CD4-positive, alpha-beta T cell treated with Interferon alpha-2 for 1 hour (primary cell): ENCODE results near the gene CAPN5.

ENCODE experiments used
- DNase-seq, 2 donors: peaks; one replicate each; pipeline ENCODE4 v3.0.0-alpha.2; 2020 to 2022

The CAPN5 gene

GRCh38 chr11:77154381-77155081 is 87.8 kb downstream of the CAPN5 start:
- DNase-seq: no peak

DNA sequence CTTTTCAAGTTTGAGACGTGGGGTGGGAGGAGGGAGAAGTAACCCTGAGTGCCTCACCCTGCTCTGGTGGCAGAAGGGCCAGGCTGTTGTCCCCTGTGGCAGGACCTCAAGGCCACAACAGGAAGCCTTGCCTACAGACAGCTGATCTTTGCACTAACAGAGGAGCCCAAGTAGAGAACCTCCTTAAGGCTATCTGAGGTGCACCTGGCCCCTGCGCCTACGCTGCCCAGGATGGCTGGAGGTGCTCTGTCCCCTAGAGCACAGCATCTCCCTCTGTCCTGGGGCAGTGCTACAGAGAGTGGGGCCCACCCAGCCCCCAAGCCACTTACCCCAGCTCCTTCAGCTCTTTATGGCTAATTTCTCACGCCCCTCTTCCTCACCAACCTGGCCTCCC is 88.3 kb downstream of the CAPN5 start:
- DNase-seq: no peak

DNA sequence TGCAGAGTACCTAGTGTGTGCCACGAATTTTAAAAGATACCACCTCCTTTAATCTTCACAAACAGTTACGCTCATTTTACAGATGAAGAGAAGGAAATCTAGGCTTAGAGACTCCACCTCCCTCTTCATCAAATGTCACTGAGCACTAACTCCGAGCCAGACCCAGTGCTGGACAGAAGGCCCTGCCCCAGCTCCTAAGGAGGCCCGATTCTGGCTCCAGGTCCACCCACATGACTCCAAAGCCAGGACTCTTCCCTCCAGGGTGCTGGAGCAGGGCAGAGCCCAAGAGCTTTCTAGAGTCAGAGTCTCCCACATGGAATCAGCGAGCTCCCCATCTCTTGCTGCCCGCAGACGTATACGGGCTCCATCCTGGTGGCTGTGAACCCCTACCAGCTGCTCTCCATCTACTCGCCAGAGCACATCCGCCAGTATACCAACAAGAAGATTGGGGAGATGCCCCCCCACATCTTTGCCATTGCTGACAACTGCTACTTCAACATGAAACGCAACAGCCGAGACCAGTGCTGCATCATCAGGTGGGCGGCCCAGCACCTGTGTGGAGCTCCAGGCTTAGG is 88.9 kb downstream of the CAPN5 start:
- no peak for DNase-seq

DNA sequence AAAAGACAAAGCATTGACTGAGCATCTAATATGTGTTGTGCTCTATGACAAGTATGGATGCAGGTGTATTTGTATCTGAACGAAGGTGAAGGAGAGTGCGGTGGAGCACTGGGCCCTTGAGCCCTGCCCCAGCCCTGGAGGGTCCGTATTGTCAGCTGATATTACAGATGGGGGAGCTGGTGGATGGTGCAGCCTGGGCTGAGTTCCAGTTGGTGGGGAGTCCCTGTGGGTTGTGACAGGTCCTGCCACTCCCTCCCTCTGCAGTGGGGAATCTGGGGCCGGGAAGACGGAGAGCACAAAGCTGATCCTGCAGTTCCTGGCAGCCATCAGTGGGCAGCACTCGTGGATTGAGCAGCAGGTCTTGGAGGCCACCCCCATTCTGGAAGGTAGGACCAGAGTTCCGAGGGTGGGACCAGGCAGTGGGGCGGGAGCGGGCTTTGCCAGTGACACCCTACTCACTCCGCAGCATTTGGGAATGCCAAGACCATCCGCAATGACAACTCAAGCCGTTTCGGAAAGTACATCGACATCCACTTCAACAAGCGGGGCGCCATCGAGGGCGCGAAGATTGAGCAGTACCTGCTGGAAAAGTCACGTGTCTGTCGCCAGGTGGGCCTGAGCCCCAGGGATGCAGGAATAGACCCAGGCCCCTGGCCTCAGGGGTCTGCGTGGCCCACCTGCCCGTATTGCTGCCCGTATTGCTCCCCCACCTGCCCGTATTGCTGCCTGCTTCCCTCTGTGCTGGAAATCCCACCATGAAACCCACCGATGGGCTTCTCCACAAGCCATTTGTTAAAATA is 89.8 kb downstream of the CAPN5 start:
- DNase-seq: no peak

- no peak for DNase-seq
Observed at GRCh38 chr11:77158041-77158695, 91.4 kb downstream of the CAPN5 start.

GRCh38 chr11:77159219-77159936 is 92.6 kb downstream of the CAPN5 start:
- DNase-seq: no peak

DNA sequence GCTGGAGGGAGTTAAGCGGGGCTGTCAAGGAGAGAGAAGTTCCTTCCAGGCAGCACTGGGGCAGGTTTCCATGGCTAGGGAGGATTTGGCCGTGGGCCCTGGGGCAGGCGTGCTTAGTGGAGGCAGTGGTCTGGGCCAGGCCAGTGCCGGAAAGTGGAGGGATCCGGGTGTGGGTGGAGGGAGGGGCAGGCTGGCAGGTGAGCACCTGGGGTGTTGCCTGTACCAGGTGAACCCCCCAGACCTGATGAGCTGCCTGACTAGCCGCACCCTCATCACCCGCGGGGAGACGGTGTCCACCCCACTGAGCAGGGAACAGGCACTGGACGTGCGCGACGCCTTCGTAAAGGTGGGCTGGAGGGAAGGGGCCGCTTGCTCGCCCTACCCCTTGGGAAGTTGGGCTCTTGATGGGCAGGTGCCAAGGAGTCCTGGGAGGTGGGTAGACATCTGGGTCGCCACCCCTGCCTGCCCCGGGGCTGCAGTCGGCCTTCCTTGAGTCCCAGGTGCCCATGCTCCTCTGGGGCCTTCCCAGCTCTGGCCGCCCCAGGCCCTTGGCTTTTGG is 93.2 kb downstream of the CAPN5 start:
- no peak for DNase-seq

DNA sequence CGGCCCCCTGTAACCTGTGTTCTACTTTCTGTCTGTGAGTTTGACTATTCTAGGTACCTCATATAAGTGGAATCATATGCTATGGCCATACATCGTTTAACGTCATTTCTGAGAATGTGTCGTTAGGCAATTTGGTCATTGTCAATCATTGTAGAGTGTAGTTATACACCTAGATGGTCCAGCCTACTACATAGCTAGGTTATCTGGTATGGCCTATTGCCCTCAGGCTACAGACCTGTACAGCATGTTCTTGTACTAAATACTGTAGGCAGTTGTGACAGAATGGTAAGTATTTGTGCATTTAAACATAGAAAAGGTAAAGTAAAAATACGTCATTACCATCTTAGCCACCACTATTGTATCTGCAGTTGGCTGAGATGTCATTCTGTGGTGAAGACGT is 96.5 kb downstream of the CAPN5 start:
- DNase-seq: no peak

- DNase-seq: no peak
Observed at GRCh38 chr11:77165066-77165465, 98.3 kb downstream of the CAPN5 start.

GRCh38 chr11:77166021-77166420 is 99.2 kb downstream of the CAPN5 start:
- DNase-seq: no peak

- DNase-seq: no peak
Observed at GRCh38 chr11:77167111-77167626, 100.4 kb downstream of the CAPN5 start.

DNA sequence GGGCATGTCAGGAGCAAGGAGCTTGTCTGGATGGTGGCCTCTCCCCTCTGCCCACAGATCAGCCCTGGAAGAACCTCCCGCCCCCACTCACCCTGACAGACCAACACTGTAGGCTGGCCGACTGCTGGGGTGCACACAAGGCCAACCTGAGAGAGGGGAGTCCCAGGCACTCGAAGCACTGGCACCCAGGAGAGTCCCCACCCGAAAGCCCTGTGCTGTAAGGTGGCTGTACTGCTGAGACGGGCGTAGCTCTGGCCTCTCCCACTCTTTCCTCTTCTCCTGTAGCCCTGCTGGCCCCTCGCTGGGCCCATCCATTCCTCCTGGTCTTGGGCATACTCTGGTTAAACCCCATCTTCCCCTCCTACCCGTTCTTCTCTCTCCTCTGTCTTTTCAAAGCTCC is 101.0 kb downstream of the CAPN5 start:
- DNase-seq: no peak

- DNase-seq: no peak
Observed at GRCh38 chr11:77170107-77170506, 103.3 kb downstream of the CAPN5 start.

GRCh38 chr11:77171254-77171653 is 104.5 kb downstream of the CAPN5 start:
- DNase-seq: no peak

- no peak for DNase-seq
Observed at GRCh38 chr11:77171885-77172665, 105.3 kb downstream of the CAPN5 start.

DNA sequence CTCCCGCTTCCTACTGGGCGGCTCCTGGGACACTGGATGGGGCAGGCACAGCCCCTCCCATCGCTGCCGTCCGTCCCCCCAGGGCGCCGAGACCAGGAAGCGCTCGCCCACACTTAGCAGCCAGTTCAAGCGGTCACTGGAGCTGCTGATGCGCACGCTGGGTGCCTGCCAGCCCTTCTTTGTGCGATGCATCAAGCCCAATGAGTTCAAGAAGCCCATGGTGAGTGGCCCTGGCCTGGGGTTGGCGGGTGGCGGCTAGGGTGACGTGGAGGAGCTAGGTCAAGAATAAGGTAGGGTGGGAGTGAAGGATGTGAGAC is 105.9 kb downstream of the CAPN5 start:
- DNase-seq: no peak

DNA sequence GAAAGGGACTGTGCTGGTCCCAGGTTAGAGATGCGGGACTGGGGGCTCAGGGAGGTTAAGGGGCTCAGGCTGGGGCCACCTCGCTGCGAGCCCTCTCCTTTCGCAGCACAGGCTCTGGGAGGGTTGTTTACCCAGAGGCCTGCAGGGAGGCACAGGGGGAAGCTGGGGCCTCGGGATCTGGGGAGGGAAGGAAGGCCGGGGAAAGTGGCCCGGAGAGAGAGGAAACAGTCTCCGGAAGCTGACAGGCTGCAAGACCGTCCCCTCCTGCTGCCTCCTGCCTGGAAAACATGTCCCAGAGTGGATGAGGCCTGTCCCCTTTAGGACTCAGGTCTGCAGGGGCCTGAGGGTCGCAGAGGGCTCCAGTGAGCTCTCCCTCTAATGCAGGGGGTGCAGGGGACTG is 106.7 kb downstream of the CAPN5 start:
- no peak for DNase-seq

DNA sequence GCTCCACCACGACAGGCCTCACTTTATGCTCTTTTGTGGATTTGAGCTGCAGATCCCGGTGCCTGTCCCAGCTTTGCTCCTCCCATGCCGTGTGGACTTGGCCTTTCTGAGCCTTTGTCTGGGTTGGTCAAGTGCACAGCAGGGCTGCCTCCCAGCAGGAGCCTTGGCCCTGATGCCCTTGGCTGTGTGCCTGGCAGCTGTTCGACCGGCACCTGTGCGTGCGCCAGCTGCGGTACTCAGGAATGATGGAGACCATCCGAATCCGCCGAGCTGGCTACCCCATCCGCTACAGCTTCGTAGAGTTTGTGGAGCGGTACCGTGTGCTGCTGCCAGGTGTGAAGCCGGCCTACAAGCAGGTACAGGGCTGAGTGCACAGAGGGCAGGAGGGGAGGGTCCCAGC is 107.8 kb downstream of the CAPN5 start:
- no peak for DNase-seq

GRCh38 chr11:77175021-77175842 is 108.5 kb downstream of the CAPN5 start:
- DNase-seq: no peak
